ENCODE data around the gene ARID5B. TPM values are rescaled to one million over a fixed set of nuclear protein-coding genes. Genes with fewer than 3 reads are reported as not detected.

The ARID5B gene
- total and polyA plus RNA-seq, 2 of the 4 experiments (the other 2 are of a cell fraction): 41.0 to 125 TPM

GRCh38 chr10:61887772-61888171 is 13.7 kb upstream of the ARID5B start:
- Histone ChIP-seq H4K5ac (ENCODE audit: low read depth, low read length) (no peak overlapping the region), H2BK5ac (ENCODE audit: low read depth, low read length, poor library complexity, severe bottlenecking) (no peak overlapping the region), H4K8ac (ENCODE audit: low read depth in 2 of 2, low read length in 2 of 2) (no peak overlapping the region), H3K14ac (replicated peaks; ENCODE audit: low read depth, low read length) (no peak overlapping the region), H3K23ac (ENCODE audit: low read depth, low read length) (no peak overlapping the region), H3K4me3 (ENCODE audit: insufficient read depth, low read depth, low read length) (no peak overlapping the region), H2AK9ac (replicated peaks; ENCODE audit: low read depth, low read length, poor library complexity) (no peak overlapping the region), H3K4me1 (ENCODE audit: control insufficient read depth, insufficient read depth, low read length) (peaks cover 3% of the 10 kb centered on the region; the same call in 1 of the 2 replicates), H3K9me1 (ENCODE audit: insufficient read depth, low read length) (no peaks in the 10 kb centered on the region), H2BK20ac (ENCODE audit: low read depth, low read length) (no peak overlapping the region), H2BK120ac (ENCODE audit: low read depth, low read length) (no peak overlapping the region), H3K36me3 (ENCODE audit: control insufficient read depth, insufficient read depth, low read length) (no peaks in the 10 kb centered on the region), H3K27ac (ENCODE audit: insufficient read depth, low read length) (no peak overlapping the region), H3K18ac (ENCODE audit: low read depth, low read length) (no peak overlapping the region), H2AFZ (replicated peaks; ENCODE audit: low read length, poor library complexity) (no peak overlapping the region), H3K4ac (ENCODE audit: low read depth, low read length) (no peak overlapping the region), H4K91ac (ENCODE audit: insufficient read depth, low read depth, low read length) (no peak overlapping the region), H4K20me1 (ENCODE audit: insufficient read depth, low read length) (no peaks in the 10 kb centered on the region), H2BK15ac (ENCODE audit: low read depth, low read length) (no peak overlapping the region), H3K9ac (ENCODE audit: low read depth, low read length) (no peak overlapping the region), H3K56ac (ENCODE audit: extremely low read depth, insufficient read depth, low read length) (no peak overlapping the region), H3K9me3 (ENCODE audit: control insufficient read depth, insufficient read depth, low read length) (no peaks in the 10 kb centered on the region), H2AK5ac (ENCODE audit: low read depth, low read length) (no peak overlapping the region), H3K27me3 (ENCODE audit: control insufficient read depth, insufficient read depth, low read length) (no peaks in the 10 kb centered on the region), H3K79me1 (ENCODE audit: low read depth in 1 of 2, low read length in 2 of 2) (no peaks in the 10 kb centered on the region), H3K4me2 (ENCODE audit: low read depth, low read length) (no peak overlapping the region)
- dilution Hi-C loops (cut with HindIII; ENCODE audit: low sequenced_read_pairs, unreplicated experiment) (no loop called here), intact Hi-C loops (cut with micrococcal nuclease) (no loop called here), in situ Hi-C loops (cut with MboI; ENCODE audit: low sequenced_read_pairs) (no loop called here)
- CTCF ChIA-PET: no interaction called here
- BruUV-seq (replicated peaks): no TSS peak
- no peak for TF ChIP-seq RCOR1 (IDR thresholded peaks at IDR 0.05; ENCODE audit: insufficient replicate concordance, low read length)
- no peak for TF ChIP-seq FOS (IDR thresholded peaks at IDR 0.05; ENCODE audit: low read depth, low read length)
- TF ChIP-seq MAZ (IDR thresholded peaks at IDR 0.05; ENCODE audit: borderline replicate concordance, low read depth, low read length): no peak
- TF ChIP-seq CTCF (conservative IDR thresholded peaks at IDR 0.05; ENCODE audit: low read depth, low read length): no peak
- no peak for TF ChIP-seq USF2 (IDR thresholded peaks at IDR 0.05; ENCODE audit: low read depth, low read length)
- no peak for TF ChIP-seq BHLHE40 (IDR thresholded peaks at IDR 0.05; ENCODE audit: low read depth, low read length)
- TF ChIP-seq ELK1 (IDR thresholded peaks at IDR 0.05; ENCODE audit: borderline replicate concordance, low read depth, low read length): no peak
- TF ChIP-seq NFE2L2 (IDR thresholded peaks at IDR 0.05; ENCODE audit: low read depth, low read length): no peak
- no peak for TF ChIP-seq CEBPB (IDR thresholded peaks at IDR 0.05; ENCODE audit: low read depth, low read length)
- no peak for TF ChIP-seq RFX5 (IDR thresholded peaks at IDR 0.05; ENCODE audit: low read depth, low read length)
- no peak for TF ChIP-seq MXI1 (IDR thresholded peaks at IDR 0.05; ENCODE audit: borderline replicate concordance, low read depth, low read length)
- TF ChIP-seq RAD21 (IDR thresholded peaks at IDR 0.05; ENCODE audit: low read length): no peak
- TF ChIP-seq POLR2A (IDR thresholded peaks at IDR 0.05; ENCODE audit: low read depth, low read length): no peak
- TF ChIP-seq MAFK (IDR thresholded peaks at IDR 0.05; ENCODE audit: low read depth, low read length): no peak
- TF ChIP-seq SMC3 (IDR thresholded peaks at IDR 0.05; ENCODE audit: low read depth, low read length): no peak
- TF ChIP-seq CHD1 (IDR thresholded peaks at IDR 0.05; ENCODE audit: low read depth, low read length): no peak
- POLR2A ChIA-PET (ENCODE audit: unreplicated experiment): no interaction called here
- DNase-seq (no peak), ATAC-seq (ENCODE audit: low read depth) (no peak)
